Head of caudate nucleus (tissue), 42 donors: Measurements from ENCODE around the gene NUDT17.
A peak's percentile ranks its signal among the peaks of the same experiment; 100 is the strongest.
"Not testable (repeated sequence)": the region's sequence is repeated elsewhere in the genome, so short reads cannot be mapped to it uniquely, and the experiment has no call there.

ENCODE experiments used
- DNase-seq, 42 donors: peaks; one replicate each; pipeline versions ENCODE4 v3.0.0 to v3.0.0-alpha.2; 2020 to 2021; ENCODE audit warnings: mixed read lengths in 7 of 42
- intact Hi-C: fragments of 100-400 bp; cut with DNase I; formaldehyde crosslinking; loops from one replicate; pipeline ENCODE4 v1.15.0; 2022

NUDT17 gene

DNA sequence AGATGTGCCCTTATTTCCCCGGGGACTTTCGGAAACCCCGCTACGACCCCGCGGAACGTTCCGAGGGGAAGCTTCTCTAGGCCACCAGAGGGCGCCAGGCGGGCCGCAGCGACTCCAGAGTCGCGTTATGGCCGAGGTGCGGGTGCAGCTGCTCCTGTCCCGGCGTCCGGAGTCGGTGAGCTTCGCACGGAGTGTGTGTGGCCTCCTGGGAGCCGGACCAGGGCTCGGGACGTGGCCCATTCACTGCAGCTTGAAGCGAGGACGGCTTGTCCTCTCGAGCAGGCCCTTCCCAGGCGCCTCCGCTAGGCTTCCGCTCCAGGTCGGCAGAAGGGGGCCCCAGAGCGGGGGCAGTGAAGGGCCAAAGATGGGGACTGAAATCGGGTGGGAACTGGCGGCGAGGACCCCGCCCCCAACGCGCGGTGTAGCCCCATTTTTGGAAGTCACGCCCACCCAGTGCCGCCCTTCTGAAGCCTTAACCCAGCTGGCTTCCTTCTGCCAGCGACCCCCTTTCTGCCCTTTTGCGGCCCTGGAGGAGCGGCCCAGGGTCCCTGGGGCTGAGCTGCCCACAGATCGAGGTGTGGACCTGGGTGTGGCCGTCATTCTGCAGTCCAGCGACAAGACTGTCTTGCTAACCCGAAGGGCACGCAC lies at the start of gene NUDT17:
TSS of gene NUDT17 (plus strand) at position 117 of the 648 bp plus-strand sequence. CDS start at position 128, 11 bp downstream.
- intact Hi-C loops: no loop called here
- peak; percentile 52 to 91 (median 79) for DNase-seq

- intact Hi-C loops: no loop called here
Observed at GRCh38 chr1:145796753-145797152, 48.7 kb upstream of the NUDT17 start.

GRCh38 chr1:145799806-145800205 lies 45.6 kb upstream of the NUDT17 start:
- intact Hi-C loops: no loop called here
- DNase-seq: no peak

More at GRCh38 chr1:145796753-145797152, 48.7 kb upstream of the NUDT17 start:
- no peak for DNase-seq

GRCh38 chr1:145804235-145805045 lies 41.0 kb upstream of the NUDT17 start:
- DNase-seq: no peak
- intact Hi-C loops: no loop called here

GRCh38 chr1:145805057-145805456 lies 40.4 kb upstream of the NUDT17 start:
- no peak for DNase-seq
- intact Hi-C loops: no loop called here

GRCh38 chr1:145806408-145806807 lies 39.0 kb upstream of the NUDT17 start:
- no peak for DNase-seq
- intact Hi-C loops: no loop called here

GRCh38 chr1:145806844-145807243 lies 38.6 kb upstream of the NUDT17 start:
- DNase-seq: no peak
- intact Hi-C loops: no loop called here

DNA sequence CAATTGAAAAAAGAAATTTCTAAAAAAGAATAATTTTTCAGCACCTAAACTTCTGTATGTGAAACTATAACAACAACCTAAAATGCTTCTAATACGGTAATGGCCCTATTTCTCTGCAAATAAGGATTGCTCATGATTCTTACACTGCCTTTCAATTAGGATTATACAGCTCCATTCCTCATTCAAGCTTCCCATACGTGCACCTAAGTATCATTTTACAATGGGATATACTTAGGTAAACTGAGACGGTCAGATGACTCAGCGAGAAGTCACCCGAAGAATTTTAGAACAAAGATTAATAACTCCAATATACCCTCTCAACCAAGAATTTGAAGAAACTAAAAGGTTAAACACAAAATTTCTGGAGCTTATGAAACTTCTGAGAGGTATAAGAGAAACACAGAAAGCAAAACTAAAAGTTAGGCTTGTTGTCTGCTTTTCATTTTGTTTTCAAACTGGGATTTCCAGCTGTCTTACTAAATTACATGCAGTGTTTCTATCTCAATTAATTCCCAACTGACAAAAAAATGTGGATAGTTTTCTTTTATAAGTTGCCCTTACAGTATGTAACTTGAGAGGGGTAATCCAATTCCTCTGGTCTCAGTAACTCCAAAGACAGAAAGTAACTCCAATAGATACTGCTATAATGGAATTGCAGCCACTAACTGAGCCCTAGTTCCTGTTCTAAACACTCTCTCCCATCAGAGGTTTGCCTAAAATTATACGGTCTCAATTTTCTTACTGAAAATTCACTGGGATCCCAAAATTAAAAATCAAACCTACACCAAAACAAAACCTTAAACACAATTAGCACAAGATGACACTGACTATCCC lies 32.2 kb upstream of the NUDT17 start:
- DNase-seq, intact Hi-C loops: not testable (repeated sequence)

DNA sequence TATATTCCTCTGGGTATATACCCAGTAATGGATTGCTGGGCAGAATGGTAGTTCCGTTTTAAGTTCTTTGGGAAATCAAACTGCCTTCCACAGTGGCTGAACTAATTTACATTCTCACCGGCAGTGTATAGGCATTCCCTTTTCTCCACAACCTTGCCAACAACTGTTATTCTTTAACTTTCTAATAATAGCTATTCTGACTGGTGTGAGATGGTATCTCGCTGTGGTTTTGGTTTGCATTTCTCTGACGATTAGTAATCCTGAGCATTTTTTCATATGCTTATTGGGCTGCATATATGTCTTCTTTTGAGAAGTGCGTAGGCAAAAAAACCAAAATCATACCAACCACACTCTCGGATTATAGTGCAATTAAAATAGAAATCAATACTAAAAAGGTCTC lies 27.3 kb upstream of the NUDT17 start:
- intact Hi-C loops, DNase-seq: not testable (repeated sequence)

GRCh38 chr1:145822779-145823331 lies 22.6 kb upstream of the NUDT17 start:
- intact Hi-C loops, DNase-seq: not testable (repeated sequence)

DNA sequence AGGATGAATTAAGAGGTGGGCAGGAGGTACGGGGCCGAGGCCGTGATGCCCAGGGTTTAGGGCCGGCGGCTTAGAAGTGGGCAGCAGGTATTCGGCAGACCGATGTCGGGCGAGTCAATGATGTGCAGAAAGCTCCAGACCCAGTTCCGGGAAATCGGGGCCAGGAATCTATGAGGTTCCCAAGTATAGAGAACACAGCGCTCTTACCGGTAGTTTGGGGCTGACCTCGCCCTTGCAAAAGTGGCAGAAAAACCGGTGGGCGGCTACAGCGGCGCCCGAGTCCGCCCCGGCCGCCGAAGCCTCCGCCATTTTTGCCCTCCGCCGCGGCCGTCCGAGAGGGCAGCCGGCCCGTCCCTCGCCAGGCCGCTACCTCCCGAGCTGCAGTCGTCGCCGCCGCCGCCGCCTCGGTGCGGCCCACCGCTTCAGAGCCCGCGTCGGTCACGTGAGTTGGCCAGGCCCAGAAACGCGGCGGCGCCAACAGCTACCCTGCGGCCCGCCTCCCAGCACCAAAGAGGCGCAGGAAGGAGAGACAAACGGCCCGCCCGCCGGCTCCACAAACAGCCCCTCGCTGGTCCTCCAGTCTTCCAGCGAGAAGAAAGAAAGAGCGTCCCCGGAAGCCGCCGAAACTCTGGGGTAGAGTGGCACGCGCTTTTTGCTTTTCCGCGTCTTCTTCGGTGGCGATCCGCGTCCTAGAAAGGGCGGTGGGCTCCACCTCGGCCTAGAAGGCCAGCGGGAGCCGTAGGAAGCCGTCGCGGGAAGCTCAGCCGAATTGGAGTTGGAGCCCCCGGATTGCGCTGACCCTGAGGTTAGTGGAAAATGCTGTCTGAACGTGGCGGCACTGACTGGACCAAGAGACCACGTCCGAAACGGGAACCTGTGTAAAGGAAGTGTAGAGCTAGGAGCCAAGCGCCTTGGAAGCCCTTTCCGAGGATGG lies 21.6 kb upstream of the NUDT17 start, which contains the start of the genes POLR3C and RNF115:
TSS of gene POLR3C (plus strand) at position 636 of the 934 bp plus-strand sequence. CDS start 1,577 bp downstream, outside the sequence.
TSS of gene RNF115 (minus strand) at position 531 of the 934 bp plus-strand sequence. CDS start at position 309, 222 bp downstream.
- intact Hi-C loops: no loop called here
- peak; percentile 75 to 97 (median 92) for DNase-seq

- no peak for DNase-seq
- intact Hi-C loops: no loop called here
Observed at GRCh38 chr1:145824499-145824842, 21.0 kb upstream of the NUDT17 start.

DNA sequence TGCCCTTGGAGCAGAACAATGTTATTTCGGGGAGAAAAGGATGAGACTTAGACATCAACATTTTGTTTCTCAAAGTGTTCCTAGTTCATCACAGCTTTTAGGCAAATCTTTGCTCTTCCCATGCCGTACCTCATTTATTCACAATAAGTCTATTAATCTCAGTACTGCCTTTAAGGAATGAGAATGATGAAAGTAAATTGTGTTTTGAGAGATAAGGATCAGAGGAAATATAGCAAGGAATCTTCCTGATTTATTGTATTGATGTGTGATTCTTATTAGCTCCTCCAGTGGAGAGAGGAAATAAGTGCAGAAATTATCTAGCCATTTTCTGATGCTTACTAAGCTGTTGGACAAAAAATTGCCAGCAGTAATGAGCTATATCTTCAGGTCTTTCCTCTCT lies 19.4 kb upstream of the NUDT17 start:
- no peak for DNase-seq
- intact Hi-C loops: no loop called here

DNA sequence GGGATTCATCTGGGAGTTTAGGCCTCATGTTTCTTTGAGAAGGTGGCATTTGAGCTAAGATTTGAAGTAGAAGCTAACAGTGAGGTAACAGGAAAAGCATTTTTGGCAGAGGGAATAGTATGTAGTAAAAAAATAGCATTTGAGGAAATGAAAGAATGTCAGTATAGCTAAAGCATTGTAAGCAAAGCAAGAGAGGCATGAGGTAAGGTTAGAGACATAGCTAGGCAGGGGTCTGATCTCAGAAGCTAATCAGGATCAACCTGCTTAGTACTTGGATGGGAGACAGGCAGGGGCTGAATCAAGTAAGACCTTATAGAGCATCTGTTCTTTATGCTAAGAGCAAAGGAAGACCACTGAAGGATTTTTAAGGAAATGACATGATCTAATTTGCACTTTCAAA lies 17.5 kb upstream of the NUDT17 start:
- intact Hi-C loops: no loop called here
- no peak for DNase-seq

GRCh38 chr1:145828367-145829026 lies 16.9 kb upstream of the NUDT17 start:
- intact Hi-C loops: no loop called here

DNA sequence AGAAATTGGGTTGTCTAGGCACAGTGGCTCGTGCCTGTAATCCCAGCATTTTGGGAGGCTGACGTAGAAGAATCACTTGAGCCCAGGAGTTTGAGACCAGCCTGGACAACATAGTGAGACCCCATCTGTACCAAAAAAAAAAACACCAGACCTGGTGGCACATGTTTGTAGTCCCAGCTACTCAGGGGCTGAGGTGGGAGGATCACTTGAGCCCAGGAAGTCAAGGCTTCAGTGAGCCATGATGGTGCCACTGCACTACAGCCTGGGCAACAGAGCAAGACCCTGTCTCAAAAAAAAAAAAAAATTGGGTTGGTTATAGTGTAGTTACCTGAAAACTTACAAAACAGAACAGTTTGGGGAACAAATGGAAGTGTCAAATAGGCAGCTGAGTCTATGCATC lies 14.6 kb upstream of the NUDT17 start:
- intact Hi-C loops, DNase-seq: not testable (repeated sequence)

More at GRCh38 chr1:145828367-145829026, 16.9 kb upstream of the NUDT17 start:
- DNase-seq: no peak

DNA sequence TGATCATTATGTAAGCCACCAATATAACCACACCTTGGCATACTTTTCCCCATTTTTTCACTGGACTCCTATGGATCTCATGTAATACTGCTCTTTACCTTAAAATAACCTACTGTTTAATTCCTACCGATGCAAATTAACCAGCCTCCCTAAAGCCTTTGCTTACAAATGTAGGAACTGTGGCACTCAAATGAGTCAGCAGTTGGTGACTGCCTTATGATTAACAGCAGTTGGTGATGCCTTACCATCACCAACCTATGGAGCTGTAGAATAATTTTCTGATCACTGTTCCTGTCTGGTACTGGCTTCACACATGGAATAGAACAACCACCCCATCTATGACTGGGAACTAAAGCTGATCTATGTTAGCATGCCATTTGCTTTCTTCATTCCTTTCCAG lies 7.8 kb upstream of the NUDT17 start:
- peak in 2 of 42 donors; percentile 20 to 41 for DNase-seq
- intact Hi-C loops: no loop called here
